HCT116 (cell line): ENCODE results near the gene CHCT1.
"Not testable (repeated sequence)": the region's sequence is repeated elsewhere in the genome, so short reads cannot be mapped to it uniquely, and the experiment has no call there.

Experiments
- FOSL1 ChIP-seq: IDR thresholded peaks from 2 replicates; pipeline ENCODE4 v1.6.1; 2012; ENCODE audit warnings: low read depth
- POLR2A ChIP-seq: IDR thresholded peaks from 2 replicates; pipeline ENCODE4 v1.7.0; 2011; ENCODE audit warnings: borderline replicate concordance; ENCODE audit not compliant: insufficient read depth, insufficient read length; ENCODE audit errors: extremely low read depth
- POLR2AphosphoS5 ChIP-seq: IDR thresholded peaks from 2 replicates; pipeline ENCODE4 v1.6.1; 2011; ENCODE audit warnings: mild to moderate bottlenecking, low read depth, low read length, moderate library complexity
- RAD21 ChIP-seq: IDR thresholded peaks from 2 replicates; pipeline ENCODE4 v1.6.1; 2012; ENCODE audit warnings: low read depth, mild to moderate bottlenecking
- SIN3A ChIP-seq: IDR thresholded peaks from 2 replicates; pipeline ENCODE4 v1.6.1; 2012; ENCODE audit warnings: low read depth
- SP1 ChIP-seq: IDR thresholded peaks from 2 replicates; pipeline ENCODE4 v1.6.1; 2012; ENCODE audit warnings: low read depth
- TCF7L2 ChIP-seq: IDR thresholded peaks from 2 replicates; pipeline ENCODE4 v1.7.0; 2011; ENCODE audit warnings: borderline replicate concordance, inconsistent platforms; ENCODE audit not compliant: insufficient read depth, insufficient read length; ENCODE audit errors: extremely low read depth
- YY1 ChIP-seq: IDR thresholded peaks from 2 replicates; pipeline ENCODE4 v1.6.1; 2011; ENCODE audit warnings: low read length, low read depth, moderate library complexity, mild to moderate bottlenecking; ENCODE audit not compliant: insufficient replicate concordance; ENCODE audit errors: extremely low read depth
- ZNF274 ChIP-seq: fragments of 200-500 bp; sonication (Bioruptor generic); IDR thresholded peaks from 2 replicates; pipeline ENCODE4 v1.6.1; 2014; ENCODE audit warnings: mild to moderate bottlenecking, low read depth, low read length, inconsistent platforms
- TF ChIP-seq, protein P1 (sequence below), 3 experiments: fragments of 200-600 bp in 1 of 3; sonication (generic) in 1 of 3; IDR thresholded peaks in 2 of 3; conservative IDR thresholded peaks in 1 of 3; 2 replicates each; pipeline ENCODE4 v1.5.1; 2012 to 2017; ENCODE audit warnings: low read depth in 2 of 3, low read length in 2 of 3, antibody characterized with exemption in 1 of 3, borderline replicate concordance in 1 of 3, control low read depth in 1 of 3, mild to moderate bottlenecking in 1 of 3, mixed read lengths in 1 of 3, mixed run types in 1 of 3, moderate library complexity in 1 of 3; ENCODE audit not compliant: insufficient read depth in 1 of 3
- TF ChIP-seq, protein P2 (sequence below): IDR thresholded peaks from 2 replicates; pipeline ENCODE4 v1.6.1; 2011; ENCODE audit warnings: mild to moderate bottlenecking, low read length, moderate library complexity; ENCODE audit not compliant: insufficient replicate concordance; ENCODE audit errors: extremely low read depth
- TF ChIP-seq, protein P3 (sequence below): IDR thresholded peaks from 2 replicates; pipeline ENCODE4 v1.6.1; 2012

DNA sequence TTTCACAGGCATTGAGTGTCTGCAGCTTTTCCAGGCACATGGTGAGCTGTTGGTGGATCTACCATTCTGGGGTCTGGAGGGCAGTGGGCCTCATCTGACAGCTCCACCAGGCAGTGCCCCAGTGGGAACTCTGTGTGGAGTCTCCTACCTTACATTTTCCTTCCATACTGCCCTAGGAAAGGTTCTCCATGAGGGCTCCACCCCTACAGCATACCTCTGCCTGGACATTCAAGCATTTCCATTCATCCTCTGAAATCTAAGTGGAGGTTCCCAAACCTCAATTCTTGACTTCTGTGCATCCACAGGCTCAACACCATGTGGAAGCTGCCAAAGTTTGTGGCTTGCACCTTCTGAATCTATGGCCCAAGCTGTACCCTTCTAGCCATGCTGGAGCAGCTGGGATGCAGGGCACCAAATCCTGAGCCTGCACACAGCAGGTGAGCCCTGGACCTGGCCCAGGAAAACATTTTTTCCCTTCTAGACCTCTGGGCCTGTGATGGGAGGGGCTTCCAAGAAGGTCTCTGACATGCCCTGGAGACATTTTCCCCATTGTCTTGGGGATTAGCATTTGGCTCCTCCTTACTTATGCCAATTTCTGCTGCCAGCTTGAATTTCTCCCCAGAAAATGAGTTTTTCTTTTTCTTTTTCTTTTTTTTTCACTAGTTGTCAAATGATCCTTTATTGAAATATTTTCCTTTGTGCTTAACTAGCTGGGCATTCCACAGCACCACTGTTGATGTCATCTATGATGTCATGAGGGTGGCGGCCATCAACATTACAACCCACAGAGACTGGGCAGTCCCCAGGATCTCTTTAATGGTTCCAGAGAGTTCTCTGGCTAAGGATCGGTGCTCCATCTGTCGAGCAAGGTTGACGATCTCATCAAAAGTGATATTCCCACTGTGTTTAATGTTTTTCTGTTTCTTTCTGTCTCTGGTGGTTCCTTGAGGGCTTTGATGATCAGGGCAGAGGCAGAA is 11.0 kb downstream of the CHCT1 start:
- TF ChIP-seq SP1, SIN3A, POLR2A, YY1, RAD21, FOSL1, TCF7L2, ZNF274, POLR2AphosphoS5: not testable (repeated sequence)
- TF ChIP-seq, protein P1, sequence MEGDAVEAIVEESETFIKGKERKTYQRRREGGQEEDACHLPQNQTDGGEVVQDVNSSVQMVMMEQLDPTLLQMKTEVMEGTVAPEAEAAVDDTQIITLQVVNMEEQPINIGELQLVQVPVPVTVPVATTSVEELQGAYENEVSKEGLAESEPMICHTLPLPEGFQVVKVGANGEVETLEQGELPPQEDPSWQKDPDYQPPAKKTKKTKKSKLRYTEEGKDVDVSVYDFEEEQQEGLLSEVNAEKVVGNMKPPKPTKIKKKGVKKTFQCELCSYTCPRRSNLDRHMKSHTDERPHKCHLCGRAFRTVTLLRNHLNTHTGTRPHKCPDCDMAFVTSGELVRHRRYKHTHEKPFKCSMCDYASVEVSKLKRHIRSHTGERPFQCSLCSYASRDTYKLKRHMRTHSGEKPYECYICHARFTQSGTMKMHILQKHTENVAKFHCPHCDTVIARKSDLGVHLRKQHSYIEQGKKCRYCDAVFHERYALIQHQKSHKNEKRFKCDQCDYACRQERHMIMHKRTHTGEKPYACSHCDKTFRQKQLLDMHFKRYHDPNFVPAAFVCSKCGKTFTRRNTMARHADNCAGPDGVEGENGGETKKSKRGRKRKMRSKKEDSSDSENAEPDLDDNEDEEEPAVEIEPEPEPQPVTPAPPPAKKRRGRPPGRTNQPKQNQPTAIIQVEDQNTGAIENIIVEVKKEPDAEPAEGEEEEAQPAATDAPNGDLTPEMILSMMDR (IDR thresholded peaks at IDR 0.05 in 2 of 3, conservative IDR thresholded peaks at IDR 0.05 in 1 of 3; ENCODE audit: borderline replicate concordance in 1 of 3, insufficient read depth in 1 of 3, low read depth in 2 of 3, low read length in 2 of 3) = not testable (repeated sequence)
- TF ChIP-seq, protein P2, sequence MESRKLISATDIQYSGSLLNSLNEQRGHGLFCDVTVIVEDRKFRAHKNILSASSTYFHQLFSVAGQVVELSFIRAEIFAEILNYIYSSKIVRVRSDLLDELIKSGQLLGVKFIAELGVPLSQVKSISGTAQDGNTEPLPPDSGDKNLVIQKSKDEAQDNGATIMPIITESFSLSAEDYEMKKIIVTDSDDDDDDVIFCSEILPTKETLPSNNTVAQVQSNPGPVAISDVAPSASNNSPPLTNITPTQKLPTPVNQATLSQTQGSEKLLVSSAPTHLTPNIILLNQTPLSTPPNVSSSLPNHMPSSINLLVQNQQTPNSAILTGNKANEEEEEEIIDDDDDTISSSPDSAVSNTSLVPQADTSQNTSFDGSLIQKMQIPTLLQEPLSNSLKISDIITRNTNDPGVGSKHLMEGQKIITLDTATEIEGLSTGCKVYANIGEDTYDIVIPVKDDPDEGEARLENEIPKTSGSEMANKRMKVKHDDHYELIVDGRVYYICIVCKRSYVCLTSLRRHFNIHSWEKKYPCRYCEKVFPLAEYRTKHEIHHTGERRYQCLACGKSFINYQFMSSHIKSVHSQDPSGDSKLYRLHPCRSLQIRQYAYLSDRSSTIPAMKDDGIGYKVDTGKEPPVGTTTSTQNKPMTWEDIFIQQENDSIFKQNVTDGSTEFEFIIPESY = not testable (repeated sequence)
- TF ChIP-seq, protein P3, sequence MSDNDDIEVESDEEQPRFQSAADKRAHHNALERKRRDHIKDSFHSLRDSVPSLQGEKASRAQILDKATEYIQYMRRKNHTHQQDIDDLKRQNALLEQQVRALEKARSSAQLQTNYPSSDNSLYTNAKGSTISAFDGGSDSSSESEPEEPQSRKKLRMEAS = not testable (repeated sequence)
